Stimulated activated CD4-positive, alpha-beta T cell treated with anti-CD3 and anti-CD28 coated beads, Interleukin-15, amount 100 ng/mL, for 24 hours (primary cell): ENCODE results near the gene TTC7B.
A peak's percentile ranks its signal among the peaks of the same experiment; 100 is the strongest.

ENCODE experiments used
- DNase-seq: peaks from one replicate; pipeline ENCODE4 v3.0.0-alpha.2; 2020

TTC7B gene

GRCh38 chr14:90499908-90500664 lies 316.1 kb downstream of the TTC7B start:
- no peak for DNase-seq

DNA sequence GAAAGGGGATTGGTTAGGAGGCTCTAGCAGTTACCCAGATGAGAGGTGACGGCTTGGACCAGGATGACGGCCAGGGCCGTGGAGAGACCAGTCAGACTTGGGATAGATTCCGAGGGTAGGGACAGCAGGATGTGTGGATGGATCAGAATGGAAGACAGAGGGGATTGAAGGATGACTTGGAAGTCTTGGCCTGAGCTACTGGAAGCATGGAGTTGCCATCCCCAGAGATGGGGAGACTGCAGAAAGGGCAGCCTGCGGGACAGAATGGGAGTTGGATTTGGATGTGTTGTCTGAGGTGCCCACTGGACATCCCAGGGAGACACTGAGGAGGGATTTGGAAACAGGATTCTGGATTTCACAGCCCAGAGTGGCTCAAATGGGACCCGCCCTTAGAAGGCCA lies 317.1 kb downstream of the TTC7B start:
- no peak for DNase-seq

GRCh38 chr14:90498198-90498597 lies 318.0 kb downstream of the TTC7B start:
- no peak for DNase-seq

DNA sequence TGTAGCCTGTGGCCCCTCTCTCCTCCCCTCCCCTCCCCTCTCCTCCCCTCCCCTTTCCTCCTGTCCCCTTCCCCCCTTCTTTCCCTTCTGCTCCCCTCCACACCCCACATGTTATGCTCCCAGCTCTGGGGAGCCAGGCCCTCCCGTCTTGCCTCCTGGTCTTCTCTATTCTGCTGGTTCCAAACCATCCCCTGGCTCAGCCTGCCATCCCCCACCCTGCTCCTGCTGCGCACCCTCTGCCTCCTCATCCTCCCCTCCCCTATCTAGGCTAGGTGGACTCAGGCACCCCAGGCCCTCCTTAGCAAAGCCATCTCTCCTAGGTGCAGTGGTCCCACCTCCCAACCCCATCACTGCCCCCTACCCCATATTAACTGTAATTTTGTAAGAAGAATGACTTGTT lies 319.9 kb downstream of the TTC7B start:
- no peak for DNase-seq

GRCh38 chr14:90495357-90496276 lies 320.6 kb downstream of the TTC7B start:
- DNase-seq: peak; percentile 51

DNA sequence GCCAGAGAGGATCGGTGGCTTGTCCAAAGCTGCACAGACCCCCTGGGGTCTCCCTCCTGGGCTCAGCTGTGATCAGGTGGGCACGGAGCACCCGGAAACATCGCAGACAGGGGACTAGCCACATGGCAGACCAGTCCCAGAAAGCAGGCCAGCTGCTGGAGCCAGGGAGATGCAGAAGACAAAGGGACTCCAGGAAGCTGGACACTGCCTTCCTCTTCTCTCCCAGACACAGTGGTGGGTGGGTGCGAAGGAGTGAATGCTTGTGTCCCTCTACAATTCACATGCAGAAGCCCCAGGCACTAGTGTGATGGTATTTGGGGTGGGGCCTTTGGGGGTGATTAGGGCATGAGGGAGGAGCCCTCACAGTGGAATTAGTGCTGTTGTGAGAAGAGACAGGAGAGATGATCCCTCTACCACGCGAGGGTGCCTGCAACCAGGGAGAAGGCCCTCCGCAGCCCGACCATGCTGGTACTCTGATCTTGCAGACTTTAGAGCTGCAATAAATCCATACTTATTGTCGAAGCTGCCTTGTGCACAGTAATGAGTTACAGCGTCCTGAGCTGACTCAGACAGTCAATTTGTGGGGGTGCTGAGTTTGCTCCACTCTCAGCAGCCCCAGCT lies 324.2 kb downstream of the TTC7B start:
- no peak for DNase-seq

DNA sequence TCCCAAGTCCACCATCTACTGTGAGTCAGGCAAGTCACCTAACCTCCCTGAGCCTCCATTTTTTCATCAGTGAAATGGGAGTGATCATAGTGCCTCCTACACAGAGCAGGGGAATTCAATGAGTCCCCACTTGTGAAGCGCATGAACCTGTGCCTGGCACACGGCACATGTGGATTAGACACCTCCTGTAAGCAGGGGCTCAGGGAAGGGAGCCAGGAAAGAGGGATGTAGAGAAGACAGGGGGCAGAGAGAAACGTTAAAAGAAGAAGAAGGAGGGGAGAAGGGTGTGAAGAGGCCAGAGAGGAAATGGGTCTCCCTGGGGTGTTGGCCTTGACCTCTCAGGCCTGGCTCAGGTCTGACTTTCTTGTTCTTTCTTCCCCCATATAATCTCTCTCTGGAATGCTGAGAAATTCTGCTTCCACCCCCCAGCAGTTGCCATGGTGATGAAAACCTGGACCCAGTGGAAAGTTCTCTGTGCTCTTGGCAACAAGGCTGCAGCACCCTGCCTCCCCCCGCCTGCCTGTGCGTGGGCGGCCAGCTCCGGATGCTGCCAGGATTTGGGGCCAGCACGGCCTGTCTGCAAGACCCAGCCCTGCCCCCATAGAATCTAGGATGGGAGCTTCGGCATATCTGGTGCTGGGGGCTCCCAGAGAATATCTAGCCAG lies 324.9 kb downstream of the TTC7B start:
- DNase-seq: no peak

GRCh38 chr14:90490720-90491050 lies 325.5 kb downstream of the TTC7B start:
- DNase-seq: no peak

DNA sequence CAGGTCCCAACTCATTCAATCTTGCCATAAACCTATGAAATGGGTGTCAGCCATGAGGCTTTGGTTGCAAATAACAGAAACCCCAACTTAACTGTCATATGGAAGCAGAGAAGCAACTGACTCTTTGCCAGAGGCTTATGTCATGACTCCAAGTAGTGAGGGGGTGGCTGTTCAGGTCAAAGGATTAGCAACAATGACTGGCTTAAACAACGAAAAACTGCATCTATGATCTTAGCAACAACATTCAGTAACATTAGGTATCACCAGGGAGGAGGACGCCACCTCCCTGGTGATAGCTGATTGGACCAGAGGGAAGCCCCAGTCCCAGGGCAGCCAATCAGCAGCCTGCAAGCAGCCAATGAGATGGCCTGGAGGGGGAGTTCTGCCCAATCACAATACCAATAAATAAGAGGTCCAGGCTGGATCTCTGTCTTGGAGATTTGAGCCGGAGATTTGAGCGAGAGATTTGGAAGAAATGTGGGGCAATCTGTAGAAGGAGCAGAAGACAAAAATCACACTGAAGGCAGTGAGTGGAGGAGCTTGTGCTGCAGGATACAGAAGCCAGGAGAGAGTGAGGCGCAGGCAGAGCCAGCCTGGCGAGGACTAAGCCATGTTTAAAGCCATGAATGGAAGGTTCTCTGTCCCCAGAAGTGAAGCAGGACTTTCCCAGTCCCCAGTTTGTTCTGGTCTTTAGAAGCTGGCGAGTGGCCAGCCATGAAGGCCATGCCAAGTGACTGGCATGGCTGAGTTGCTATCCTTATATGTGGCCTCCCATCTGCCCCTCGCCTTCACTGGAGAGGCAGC lies 326.1 kb downstream of the TTC7B start:
- DNase-seq: no peak

- no peak for DNase-seq
These were observed 326.9 kb downstream of the TTC7B start for GRCh38 chr14:90489306-90489705.

- no peak for DNase-seq
These were observed 328.0 kb downstream of the TTC7B start for GRCh38 chr14:90488256-90488655.

- DNase-seq: no peak
These were observed 328.8 kb downstream of the TTC7B start for GRCh38 chr14:90487462-90487861.

- no peak for DNase-seq
These were observed 329.2 kb downstream of the TTC7B start for GRCh38 chr14:90487031-90487430.

GRCh38 chr14:90484291-90484690 lies 331.9 kb downstream of the TTC7B start:
- DNase-seq: no peak

DNA sequence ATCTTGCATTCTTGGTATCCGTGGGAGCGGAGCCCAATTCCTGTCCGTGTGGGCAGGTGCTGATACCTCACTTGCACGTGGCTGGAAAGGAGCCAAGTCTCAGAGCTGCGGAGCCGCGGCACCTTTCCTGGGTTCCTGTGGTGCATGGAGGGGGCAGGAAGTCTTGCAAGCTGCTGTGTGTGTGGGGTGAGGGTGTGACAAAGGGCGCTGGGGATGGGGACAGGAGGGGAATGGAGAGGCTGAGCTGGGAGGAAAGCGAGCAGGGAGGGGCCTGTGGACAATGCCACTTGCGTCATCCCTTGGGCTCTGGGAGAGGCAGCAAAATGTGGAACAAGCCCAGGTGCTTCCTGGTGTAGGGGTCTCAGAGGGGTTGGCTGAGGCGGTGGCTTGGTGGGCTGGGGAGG lies 332.7 kb downstream of the TTC7B start:
- DNase-seq: peak; percentile 44

DNA sequence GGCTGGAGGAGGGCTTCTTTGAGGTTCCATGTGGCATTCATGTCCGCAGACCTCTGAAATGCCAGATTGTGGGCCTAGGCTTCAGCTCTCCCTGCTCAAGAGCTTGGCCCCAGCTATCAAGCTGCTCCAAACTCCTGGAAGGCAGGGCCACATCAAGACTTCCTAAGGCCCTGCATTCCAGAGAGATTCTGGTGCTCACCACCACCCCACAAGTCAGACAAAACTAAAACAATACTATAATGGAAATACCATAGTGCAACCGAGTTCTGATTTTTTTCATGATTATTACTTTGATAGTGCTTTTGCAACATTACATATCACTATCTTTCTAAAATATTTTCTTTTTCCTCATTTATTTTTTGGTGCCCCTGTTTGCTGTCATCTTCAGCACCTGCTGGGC lies 333.1 kb downstream of the TTC7B start:
- no peak for DNase-seq

- no peak for DNase-seq
These were observed 340.9 kb downstream of the TTC7B start for GRCh38 chr14:90475298-90475697.
